ENCODE results near the gene SPHK2. TPM values are rescaled to one million over a fixed set of nuclear protein-coding genes. Genes with fewer than 3 reads are reported as not detected.
A peak's percentile ranks its signal among the peaks of the same experiment; 100 is the strongest.

SPHK2 gene
- polyA plus RNA-seq, 3 donors, result 8.5 to 9.4 (median 9.1) TPM

GRCh38 chr19:48587387-48587786, 31.9 kb upstream of the SPHK2 start:
- Histone ChIP-seq H3K9ac (ENCODE audit: insufficient read depth, low read length, poor library complexity, severe bottlenecking) (no peak overlapping the region), H3K9me3 (replicated peaks in 1 of 2; ENCODE audit: control insufficient read depth in 1 of 2, insufficient read depth in 1 of 2, low read length in 2 of 2) (no peaks in the 10 kb centered on the region), H3K36me3 (replicated peaks in 1 of 2; ENCODE audit: control insufficient read depth in 1 of 2, insufficient read depth in 2 of 2, low read length in 2 of 2) (no peaks in the 10 kb centered on the region), H2AFZ (ENCODE audit: insufficient read depth, low read depth, low read length, poor library complexity, severe bottlenecking) (no peak overlapping the region), H3K27me3 (ENCODE audit: control insufficient read depth in 2 of 2, insufficient read depth in 2 of 2, low read length in 2 of 2) (no peaks in the 10 kb centered on the region), H3K4me1 (ENCODE audit: control insufficient read depth in 1 of 2, insufficient read depth in 2 of 2, low read length in 2 of 2) (peaks cover 27% of the 10 kb centered on the region in 2 donors), H3K79me2 (ENCODE audit: insufficient read depth, low read length) (no peaks in the 10 kb centered on the region), H4K20me1 (ENCODE audit: insufficient read depth, low read length) (no peaks in the 10 kb centered on the region), H3K4me3 (replicated peaks in 1 of 3; ENCODE audit: low read depth in 2 of 3, low read length in 3 of 3) (no peak overlapping the region), H3K4me2 (replicated peaks; ENCODE audit: extremely low read depth, low read length, poor library complexity, severe bottlenecking) (no peak overlapping the region), H3K27ac (ENCODE audit: low read depth in 1 of 2, low read length in 2 of 2) (no peak overlapping the region)
- peaks cover 0 to 4% (median 3%) of the 10 kb centered on the region in 7 donors for H3K9me3 Mint-ChIP-seq
- peak overlapping the region in 1 of 7 donors; percentile 7 for H3K27ac Mint-ChIP-seq
- H3K4me1 Mint-ChIP-seq, result peaks cover 27% of the 10 kb centered on the region
- no peak for DNase-seq
- peaks cover 6 to 9% (median 7%) of the 10 kb centered on the region in 3 donors for H3K27me3 Mint-ChIP-seq (ENCODE audit: low read depth in 3 of 3)
- no peaks in the 10 kb centered on the region for H3K36me3 Mint-ChIP-seq
- WGBS (ENCODE audit: insufficient coverage), result no CpG with 5 or more reads among the region's 3 CpGs
- intact Hi-C loops (cut with micrococcal nuclease), result loop anchor here (5.0 to 10.0 kb wide), 2 partner anchors 80 to 263 kb away; partner anchors contain the start of gene EMP3 (in 1 of the 2)
- H3K4me3 Mint-ChIP-seq, result no peak overlapping the region
- no peak for TF ChIP-seq CTCF (IDR thresholded peaks at IDR 0.05)

- Histone ChIP-seq H3K79me2 (ENCODE audit: insufficient read depth, low read length) (no peaks in the 10 kb centered on the region), H3K9ac (ENCODE audit: insufficient read depth, low read length, poor library complexity, severe bottlenecking) (peak overlapping the region; percentile 57), H3K27ac (ENCODE audit: low read depth in 1 of 2, low read length in 2 of 2) (peak overlapping the region; percentile 56 to 64), H3K4me2 (replicated peaks; ENCODE audit: extremely low read depth, low read length, poor library complexity, severe bottlenecking) (peak overlapping the region; percentile 62), H3K4me1 (ENCODE audit: control insufficient read depth in 1 of 2, insufficient read depth in 2 of 2, low read length in 2 of 2) (peaks cover 13 to 15% of the 10 kb centered on the region in 2 donors), H2AFZ (ENCODE audit: insufficient read depth, low read depth, low read length, poor library complexity, severe bottlenecking) (peak overlapping the region; percentile 67), H4K20me1 (ENCODE audit: insufficient read depth, low read length) (no peaks in the 10 kb centered on the region), H3K27me3 (ENCODE audit: control insufficient read depth in 2 of 2, insufficient read depth in 2 of 2, low read length in 2 of 2) (no peaks in the 10 kb centered on the region), H3K9me3 (replicated peaks in 1 of 2; ENCODE audit: control insufficient read depth in 1 of 2, insufficient read depth in 1 of 2, low read length in 2 of 2) (no peaks in the 10 kb centered on the region), H3K36me3 (replicated peaks in 1 of 2; ENCODE audit: control insufficient read depth in 1 of 2, insufficient read depth in 2 of 2, low read length in 2 of 2) (no peaks in the 10 kb centered on the region), H3K4me3 (replicated peaks in 1 of 3; ENCODE audit: low read depth in 2 of 3, low read length in 3 of 3) (peak overlapping the region; percentile 17 to 72 (median 41))
- peak overlapping the region; percentile 57 to 92 (median 85) for H3K27ac Mint-ChIP-seq
- H3K4me1 Mint-ChIP-seq, result peaks cover 17% of the 10 kb centered on the region
- intact Hi-C loops (cut with micrococcal nuclease), result loop anchor here (5.0 to 10.0 kb wide), 2 partner anchors 82 to 264 kb away; partner anchors contain the start of gene EMP3 (in 1 of the 2)
- WGBS (ENCODE audit: insufficient coverage), result 3% methylated on average over 36 of the region's 36 CpGs
- H3K4me3 Mint-ChIP-seq, result peak overlapping the region; percentile 83 to 96
- TF ChIP-seq CTCF (IDR thresholded peaks at IDR 0.05), result peak; percentile 95
- DNase-seq, result peak; percentile 83 to 90 (median 85)
- H3K9me3 Mint-ChIP-seq, result peaks cover 0 to 4% (median 3%) of the 10 kb centered on the region in 7 donors
- H3K27me3 Mint-ChIP-seq (ENCODE audit: low read depth in 3 of 3), result peaks cover 6 to 9% (median 9%) of the 10 kb centered on the region in 3 donors
- no peaks in the 10 kb centered on the region for H3K36me3 Mint-ChIP-seq
Observed at GRCh38 chr19:48588670-48589401, 30.5 kb upstream of the SPHK2 start.
